ENCODE results near the gene CHRM2.
"Not testable (repeated sequence)": the region's sequence is repeated elsewhere in the genome, so short reads cannot be mapped to it uniquely, and the experiment has no call there.

The CHRM2 gene

GRCh38 chr7:136868496-136869000 is at the start of gene CHRM2:
CHRM2 (plus strand) TSS chr7:136868652; CDS start chr7:137014866, 146,214 bp downstream.
- DNase-seq = no peak

GRCh38 chr7:136831398-136831797 is 37.1 kb upstream of the CHRM2 start:
- DNase-seq = not testable (repeated sequence)

- no peak for DNase-seq
Measured at GRCh38 chr7:136845899-136846465, 22.5 kb upstream of the CHRM2 start.

- DNase-seq = no peak
Measured at GRCh38 chr7:136847858-136848257, 20.6 kb upstream of the CHRM2 start.

GRCh38 chr7:136853654-136854053 is 14.8 kb upstream of the CHRM2 start:
- no peak for DNase-seq

GRCh38 chr7:136857573-136857972 is 10.9 kb upstream of the CHRM2 start:
- no peak for DNase-seq

- DNase-seq = no peak
Measured at GRCh38 chr7:136859803-136860202, 8.6 kb upstream of the CHRM2 start.

GRCh38 chr7:136865236-136865635 is 3.2 kb upstream of the CHRM2 start:
- no peak for DNase-seq

- DNase-seq = no peak
Measured at GRCh38 chr7:136865777-136866176, 2.7 kb upstream of the CHRM2 start.

GRCh38 chr7:136869001-136869961 is 829 bp downstream of the CHRM2 start:
- no peak for DNase-seq

- no peak for DNase-seq
Measured at GRCh38 chr7:136869991-136870865, 1.8 kb downstream of the CHRM2 start.

GRCh38 chr7:136870866-136871487 is 2.5 kb downstream of the CHRM2 start:
- DNase-seq = no peak

GRCh38 chr7:136874393-136875032 is 6.1 kb downstream of the CHRM2 start:
- no peak for DNase-seq

GRCh38 chr7:136877509-136877908 is 9.1 kb downstream of the CHRM2 start:
- DNase-seq = no peak

- no peak for DNase-seq
Measured at GRCh38 chr7:136877990-136878389, 9.5 kb downstream of the CHRM2 start.

- DNase-seq = no peak
Measured at GRCh38 chr7:136878878-136879277, 10.4 kb downstream of the CHRM2 start.

- no peak for DNase-seq
Measured at GRCh38 chr7:136883046-136883445, 14.6 kb downstream of the CHRM2 start.

GRCh38 chr7:136884492-136884891 is 16.0 kb downstream of the CHRM2 start:
- no peak for DNase-seq

GRCh38 chr7:136887317-136887716 is 18.9 kb downstream of the CHRM2 start:
- no peak for DNase-seq

- DNase-seq = no peak
Measured at GRCh38 chr7:136890399-136890798, 21.9 kb downstream of the CHRM2 start.

- DNase-seq = no peak
Measured at GRCh38 chr7:136891850-136892249, 23.4 kb downstream of the CHRM2 start.

GRCh38 chr7:136894789-136895188 is 26.3 kb downstream of the CHRM2 start:
- no peak for DNase-seq

Data from SIG-M5 (cell line).